ENCODE measurements around the gene ARHGAP32. TPM values are rescaled to one million over a fixed set of nuclear protein-coding genes. Genes with fewer than 3 reads are reported as not detected.

ARHGAP32 gene
- total RNA-seq (8.7 and 9.6 TPM in 2 replicates), polyA plus RNA-seq (4.0 and 5.7 TPM in 2 replicates), polyA minus RNA-seq (ENCODE audit: low replicate concordance) (3.7 and 8.2 TPM in 2 replicates)
- polyA plus RNA-seq (2012): 2.7 and 2.9 TPM in 2 replicates

GRCh38 chr11:129192150-129192549 is at the start of gene ARHGAP32:
ARHGAP32 (minus strand) TSS chr11:129192325; CDS start chr11:129192198, 127 bp downstream.
- DNase-seq (ENCODE audit: low read depth in 2 of 2): no peak
- Histone ChIP-seq H3K36me3 (ENCODE audit: control insufficient read depth, insufficient read depth, low read length) (no peaks in the 10 kb centered on the region), H4K20me1 (ENCODE audit: control insufficient read depth, extremely low read depth, insufficient read depth, low read length) (no peaks in the 10 kb centered on the region), H3K4me2 (ENCODE audit: extremely low read depth, insufficient read depth, low read length) (no peak within 1 kb of the TSS), H3K79me2 (ENCODE audit: control insufficient read depth, insufficient read depth, low read length) (no peaks in the 10 kb centered on the region), H2AFZ (ENCODE audit: low read length) (no peak within 1 kb of the TSS), H3K9ac (ENCODE audit: insufficient read depth, low read length) (no peak within 1 kb of the TSS), H3K27ac (ENCODE audit: insufficient read depth, low read length) (no peak within 1 kb of the TSS), H3K4me3 (replicated peaks in 1 of 4; ENCODE audit: control extremely low read depth in 1 of 4, insufficient read depth in 1 of 4, low read depth in 3 of 4, low read length in 4 of 4) (no peak within 1 kb of the TSS), H3K4me1 (ENCODE audit: control insufficient read depth, extremely low read depth, insufficient read depth, low read length) (no peaks in the 10 kb centered on the region), H3K9me3 (ENCODE audit: control insufficient read depth, insufficient read depth, low read depth, low read length) (no peaks in the 10 kb centered on the region), H3K27me3 (ENCODE audit: control insufficient read depth, insufficient read depth, low read length) (no peaks in the 10 kb centered on the region)
- no peak for TF ChIP-seq CTCF (conservative IDR thresholded peaks at IDR 0.05 in 1 of 2, IDR thresholded peaks at IDR 0.05 in 1 of 2; ENCODE audit: low read depth in 1 of 2, low read length in 2 of 2)
- TF ChIP-seq EZH2 (IDR thresholded peaks at IDR 0.05; ENCODE audit: low read length, missing control alignments): no peak

DNA sequence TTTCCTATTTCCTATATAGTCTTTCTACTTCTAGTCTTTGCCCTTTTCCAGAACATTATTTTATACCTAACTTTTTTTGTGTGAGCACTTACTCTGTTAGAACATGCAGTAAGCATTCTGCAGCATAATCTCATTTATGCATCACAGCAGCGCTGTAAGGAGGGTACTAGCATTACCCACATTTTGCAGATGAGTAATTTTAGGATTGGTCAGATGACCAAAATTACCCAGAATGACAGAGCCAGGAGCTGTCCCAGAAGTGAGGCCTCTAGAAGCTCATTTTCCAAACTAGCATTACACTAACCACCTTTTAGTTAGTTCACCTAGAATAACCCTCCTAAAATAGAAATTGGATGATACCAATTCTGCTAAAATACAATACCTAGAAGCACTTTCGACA is 47.1 kb upstream of the ARHGAP32 start:
- no peaks in the 10 kb centered on the region for H4K20me1 ChIP-seq (ENCODE audit: control insufficient read depth, extremely low read depth, insufficient read depth, low read length)
- H3K9me3 ChIP-seq (ENCODE audit: control insufficient read depth, insufficient read depth, low read depth, low read length): no peaks in the 10 kb centered on the region
- no peak overlapping the region for H3K4me3 ChIP-seq (replicated peaks in 1 of 4; ENCODE audit: control extremely low read depth in 1 of 4, insufficient read depth in 1 of 4, low read depth in 3 of 4, low read length in 4 of 4)
- H3K9ac ChIP-seq (ENCODE audit: insufficient read depth, low read length): no peak overlapping the region
- no peaks in the 10 kb centered on the region for H3K36me3 ChIP-seq (ENCODE audit: control insufficient read depth, insufficient read depth, low read length)
- H3K79me2 ChIP-seq (ENCODE audit: control insufficient read depth, insufficient read depth, low read length): no peaks in the 10 kb centered on the region
- no peak overlapping the region for H3K4me2 ChIP-seq (ENCODE audit: extremely low read depth, insufficient read depth, low read length)
- no peak for DNase-seq (ENCODE audit: low read depth in 2 of 2)
- no peak overlapping the region for H2AFZ ChIP-seq (ENCODE audit: low read length)
- no peaks in the 10 kb centered on the region for H3K4me1 ChIP-seq (ENCODE audit: control insufficient read depth, extremely low read depth, insufficient read depth, low read length)
- TF ChIP-seq EZH2 (IDR thresholded peaks at IDR 0.05; ENCODE audit: low read length, missing control alignments): no peak
- TF ChIP-seq CTCF (conservative IDR thresholded peaks at IDR 0.05 in 1 of 2, IDR thresholded peaks at IDR 0.05 in 1 of 2; ENCODE audit: low read depth in 1 of 2, low read length in 2 of 2): no peak
- no peak overlapping the region for H3K27ac ChIP-seq (ENCODE audit: insufficient read depth, low read length)
- no peaks in the 10 kb centered on the region for H3K27me3 ChIP-seq (ENCODE audit: control insufficient read depth, insufficient read depth, low read length)

DNA sequence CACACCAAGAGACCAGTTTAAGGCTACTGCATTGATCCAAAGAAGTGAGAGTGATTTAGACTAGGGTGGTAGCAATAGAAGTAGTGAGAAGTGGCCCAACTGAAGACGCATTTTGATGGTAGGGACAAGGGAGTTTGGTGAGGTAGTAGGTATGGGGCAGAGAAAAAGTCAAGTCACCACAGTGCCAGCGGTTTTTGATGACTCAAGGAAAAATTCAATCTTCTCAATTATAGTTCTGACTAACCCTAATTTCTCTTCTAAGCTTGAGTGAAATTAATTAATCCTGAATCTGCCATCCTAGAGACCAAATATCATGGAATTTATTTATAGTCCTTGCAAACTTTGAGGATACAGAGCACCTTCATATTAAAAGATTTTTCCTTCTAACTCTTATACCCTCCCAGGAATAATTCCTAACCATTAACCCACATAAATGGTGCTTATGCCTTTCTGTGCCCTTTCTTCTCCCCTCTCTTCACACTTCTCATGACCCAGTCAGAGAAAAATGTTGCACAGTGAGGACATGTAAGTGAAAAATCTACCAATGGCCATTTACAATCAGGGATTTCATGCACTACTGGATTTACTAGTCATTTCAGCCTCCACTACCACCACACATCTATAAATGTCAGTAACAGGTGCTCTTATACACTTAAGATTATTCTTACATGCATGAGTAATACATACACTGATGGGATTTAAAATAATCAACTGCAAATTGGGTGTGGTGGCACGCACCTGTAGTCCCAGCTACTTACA is 45.9 kb upstream of the ARHGAP32 start:
- H3K9me3 ChIP-seq (ENCODE audit: control insufficient read depth, insufficient read depth, low read depth, low read length): no peaks in the 10 kb centered on the region
- H4K20me1 ChIP-seq (ENCODE audit: control insufficient read depth, extremely low read depth, insufficient read depth, low read length): no peaks in the 10 kb centered on the region
- H3K9ac ChIP-seq (ENCODE audit: insufficient read depth, low read length): no peak overlapping the region
- no peak overlapping the region for H2AFZ ChIP-seq (ENCODE audit: low read length)
- no peak for DNase-seq (ENCODE audit: low read depth in 2 of 2)
- H3K4me1 ChIP-seq (ENCODE audit: control insufficient read depth, extremely low read depth, insufficient read depth, low read length): no peaks in the 10 kb centered on the region
- H3K36me3 ChIP-seq (ENCODE audit: control insufficient read depth, insufficient read depth, low read length): no peaks in the 10 kb centered on the region
- no peak overlapping the region for H3K4me3 ChIP-seq (replicated peaks in 1 of 4; ENCODE audit: control extremely low read depth in 1 of 4, insufficient read depth in 1 of 4, low read depth in 3 of 4, low read length in 4 of 4)
- H3K79me2 ChIP-seq (ENCODE audit: control insufficient read depth, insufficient read depth, low read length): no peaks in the 10 kb centered on the region
- H3K4me2 ChIP-seq (ENCODE audit: extremely low read depth, insufficient read depth, low read length): no peak overlapping the region
- no peak for TF ChIP-seq CTCF (conservative IDR thresholded peaks at IDR 0.05 in 1 of 2, IDR thresholded peaks at IDR 0.05 in 1 of 2; ENCODE audit: low read depth in 1 of 2, low read length in 2 of 2)
- no peak for TF ChIP-seq EZH2 (IDR thresholded peaks at IDR 0.05; ENCODE audit: low read length, missing control alignments)
- no peak overlapping the region for H3K27ac ChIP-seq (ENCODE audit: insufficient read depth, low read length)
- H3K27me3 ChIP-seq (ENCODE audit: control insufficient read depth, insufficient read depth, low read length): no peaks in the 10 kb centered on the region

Measured in fibroblast of lung (primary cell).